Activated CD4-positive, alpha-beta T cell treated with anti-CD3 and anti-CD28 coated beads for 48 hours (primary cell): ENCODE data around the gene HMGB2.

ENCODE experiments used
- DNase-seq: peaks from one replicate; pipeline ENCODE4 v3.0.0-alpha.2; 2020

The HMGB2 gene

DNA sequence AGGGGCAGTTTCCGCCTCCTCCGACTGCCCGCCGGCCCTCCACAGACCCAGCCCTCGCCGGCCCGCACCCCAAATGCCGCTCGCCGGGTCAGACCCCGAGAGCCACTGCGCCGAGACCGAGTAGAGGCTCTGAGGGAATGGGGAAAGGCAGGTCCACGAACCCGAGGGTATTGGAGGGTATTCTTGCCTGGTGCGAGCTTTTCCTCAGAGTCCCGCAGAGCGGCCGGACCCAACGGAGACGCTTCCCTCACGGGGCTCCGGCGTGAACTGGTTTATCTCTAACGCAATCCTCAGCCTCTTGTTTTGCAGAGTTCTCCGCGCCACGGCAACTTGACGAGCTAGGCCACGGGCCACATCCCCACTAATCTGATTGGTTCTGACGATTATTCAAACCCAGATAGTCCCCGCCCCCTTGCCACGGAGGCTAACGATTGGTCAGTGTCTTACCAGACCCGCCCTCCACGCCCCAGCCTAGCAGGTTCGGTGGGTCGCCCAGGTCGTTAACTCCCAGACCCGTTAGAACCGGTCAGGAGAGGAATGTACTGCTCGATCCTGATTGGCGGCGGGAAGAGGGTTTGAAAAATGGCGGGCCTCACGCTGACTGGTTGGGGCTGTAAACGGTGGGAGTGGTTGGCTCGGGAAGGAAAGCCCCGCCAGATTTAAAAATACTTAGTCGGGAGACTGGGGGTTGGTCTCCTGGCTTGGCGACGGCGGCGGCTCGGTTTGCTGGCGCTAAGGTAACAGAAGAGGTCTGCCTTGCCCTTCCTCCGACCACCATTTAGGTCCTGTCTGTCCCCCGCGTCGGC is at the start of gene HMGB2:
Gene HMGB2 (minus strand): TSS at position 274 of the 806 bp plus-strand sequence. CDS start 709 bp downstream, outside the sequence.
- DNase-seq, result peak; percentile 100

DNA sequence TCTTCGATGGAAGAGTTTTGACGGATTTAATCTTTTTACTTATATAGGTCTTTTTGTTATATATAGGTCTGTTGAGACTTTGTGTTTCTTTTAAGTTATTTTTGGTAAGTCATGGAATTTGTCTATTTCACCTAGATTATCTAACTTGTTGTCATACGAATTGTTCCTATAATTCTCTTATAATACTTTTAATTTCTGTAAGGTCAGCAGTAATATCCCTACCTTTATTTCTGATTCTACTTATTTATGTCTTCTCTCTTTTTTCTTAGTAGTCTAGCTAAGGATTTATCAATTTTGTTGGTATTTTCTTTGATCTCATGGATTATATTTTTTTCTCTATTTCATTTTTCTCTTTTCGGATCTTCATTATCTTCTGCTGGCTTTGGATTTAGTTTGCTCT is 48.2 kb upstream of the HMGB2 start:
- DNase-seq, result no peak

DNA sequence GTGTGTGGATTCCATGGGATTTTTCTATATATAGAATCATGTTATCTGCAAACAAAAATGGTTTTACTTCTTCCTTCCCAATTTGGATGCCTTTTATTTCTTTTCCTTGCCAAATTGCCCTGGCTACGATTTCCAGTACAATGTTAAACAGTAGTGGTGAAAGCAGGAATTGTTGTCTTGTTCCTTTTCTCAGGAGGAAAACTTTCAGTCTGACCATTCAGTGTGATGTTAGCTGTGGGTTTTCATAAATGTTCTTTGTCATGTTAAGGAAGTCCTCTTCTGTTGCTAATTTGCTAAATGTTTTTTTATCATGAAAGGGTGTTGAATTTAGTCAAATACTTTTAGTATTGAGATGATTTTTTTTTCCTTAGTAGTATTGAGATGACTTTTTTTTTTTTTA is 47.5 kb upstream of the HMGB2 start:
- no peak for DNase-seq

DNA sequence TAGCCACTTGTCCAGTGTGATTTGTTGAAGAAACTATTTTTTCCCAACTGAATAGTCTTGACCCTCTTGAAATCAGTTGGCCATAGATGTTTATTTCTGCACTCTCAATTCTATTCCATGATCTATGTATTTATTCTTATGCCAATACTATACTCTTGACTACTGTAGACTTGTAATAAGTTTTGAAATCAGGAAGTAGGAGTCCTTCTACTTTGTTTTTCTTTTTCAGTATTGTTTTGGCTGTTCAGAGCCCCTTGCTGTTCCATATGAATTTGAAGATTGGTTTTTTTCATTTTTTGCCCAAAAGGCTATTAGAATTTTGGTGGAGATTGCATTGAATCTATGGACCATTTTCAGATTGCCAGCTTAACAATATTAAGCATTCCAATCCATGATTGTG is 46.8 kb upstream of the HMGB2 start:
- DNase-seq, result no peak

DNA sequence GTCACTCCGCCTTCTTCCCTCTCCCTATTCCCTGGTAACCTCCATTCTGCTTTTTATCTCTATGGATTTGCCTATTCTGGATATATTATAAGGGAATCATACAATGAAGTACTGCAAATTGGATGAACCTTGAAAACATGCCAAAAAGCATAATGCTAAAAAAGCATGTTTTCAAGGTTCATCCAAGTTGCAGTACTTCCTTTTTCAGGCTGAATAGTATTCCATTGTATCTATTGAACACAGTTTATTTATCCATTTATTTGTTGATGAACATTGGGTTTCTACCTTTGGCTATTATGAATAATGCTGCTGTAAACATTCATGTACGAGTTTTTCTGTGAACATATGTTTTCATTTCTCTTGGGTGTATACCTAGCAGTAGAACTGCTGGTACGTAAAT is 45.8 kb upstream of the HMGB2 start:
- DNase-seq, result no peak

DNA sequence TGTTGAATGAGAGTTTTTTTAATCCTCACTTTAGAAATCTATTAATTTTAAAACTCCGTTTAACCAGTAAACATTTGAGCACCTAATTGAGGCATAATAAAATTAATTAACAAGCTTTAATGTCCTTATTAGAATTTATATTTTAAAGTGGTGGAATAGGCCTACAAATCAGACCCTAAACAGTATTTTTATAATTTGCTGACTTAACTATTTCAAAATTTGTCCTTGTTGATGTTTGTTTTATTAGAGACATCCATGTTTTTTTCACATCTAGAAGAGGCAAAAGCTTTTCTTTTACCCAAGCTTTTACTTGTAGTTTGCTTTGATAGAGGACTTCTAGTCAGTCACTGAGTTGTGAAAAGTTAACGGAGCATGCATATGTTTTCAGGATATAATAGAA is 40.4 kb upstream of the HMGB2 start:
- no peak for DNase-seq

DNA sequence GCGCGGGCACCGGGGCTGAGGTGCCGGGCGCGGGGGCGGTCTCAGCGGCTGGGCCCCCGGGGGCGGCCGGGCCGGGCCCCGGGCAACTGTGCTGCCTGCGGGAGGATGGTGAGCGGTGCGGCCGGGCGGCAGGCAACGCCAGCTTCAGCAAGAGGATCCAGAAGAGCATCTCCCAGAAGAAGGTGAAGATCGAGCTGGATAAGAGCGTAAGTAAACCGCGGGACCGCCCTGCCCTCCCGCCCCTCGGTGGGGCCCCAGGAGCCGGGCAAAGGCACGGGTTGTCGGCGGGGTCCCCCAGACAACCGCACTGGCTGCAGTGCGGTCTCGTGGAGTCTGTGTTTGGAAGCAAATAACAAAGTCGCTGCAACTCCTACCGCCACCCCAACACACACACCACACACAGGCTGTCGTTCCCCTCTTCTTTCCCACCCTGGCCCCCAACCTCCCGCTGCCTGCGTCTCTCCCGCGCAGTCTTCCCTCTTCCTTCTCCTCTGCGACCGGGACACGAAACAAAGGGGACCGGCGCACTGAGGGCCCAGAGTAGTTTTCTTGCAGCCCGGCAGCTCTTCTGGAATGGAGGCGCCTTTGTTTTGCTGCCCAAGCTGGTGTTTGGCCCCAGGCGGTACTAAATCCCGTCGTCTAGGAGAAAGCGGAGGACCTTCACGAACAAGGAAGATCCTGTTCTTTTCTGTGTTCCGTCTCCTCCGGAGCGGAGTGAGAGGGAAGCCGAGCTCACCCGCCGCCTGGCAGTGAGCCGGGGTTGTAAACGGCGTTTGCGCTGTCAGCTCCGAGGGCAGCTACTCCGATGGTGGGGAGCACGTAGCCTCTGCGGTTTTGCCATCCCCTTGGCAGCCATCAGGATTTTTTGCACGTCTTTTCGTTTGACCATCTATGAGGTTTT is 37.4 kb upstream of the HMGB2 start:
- DNase-seq, result peak; percentile 54

DNA sequence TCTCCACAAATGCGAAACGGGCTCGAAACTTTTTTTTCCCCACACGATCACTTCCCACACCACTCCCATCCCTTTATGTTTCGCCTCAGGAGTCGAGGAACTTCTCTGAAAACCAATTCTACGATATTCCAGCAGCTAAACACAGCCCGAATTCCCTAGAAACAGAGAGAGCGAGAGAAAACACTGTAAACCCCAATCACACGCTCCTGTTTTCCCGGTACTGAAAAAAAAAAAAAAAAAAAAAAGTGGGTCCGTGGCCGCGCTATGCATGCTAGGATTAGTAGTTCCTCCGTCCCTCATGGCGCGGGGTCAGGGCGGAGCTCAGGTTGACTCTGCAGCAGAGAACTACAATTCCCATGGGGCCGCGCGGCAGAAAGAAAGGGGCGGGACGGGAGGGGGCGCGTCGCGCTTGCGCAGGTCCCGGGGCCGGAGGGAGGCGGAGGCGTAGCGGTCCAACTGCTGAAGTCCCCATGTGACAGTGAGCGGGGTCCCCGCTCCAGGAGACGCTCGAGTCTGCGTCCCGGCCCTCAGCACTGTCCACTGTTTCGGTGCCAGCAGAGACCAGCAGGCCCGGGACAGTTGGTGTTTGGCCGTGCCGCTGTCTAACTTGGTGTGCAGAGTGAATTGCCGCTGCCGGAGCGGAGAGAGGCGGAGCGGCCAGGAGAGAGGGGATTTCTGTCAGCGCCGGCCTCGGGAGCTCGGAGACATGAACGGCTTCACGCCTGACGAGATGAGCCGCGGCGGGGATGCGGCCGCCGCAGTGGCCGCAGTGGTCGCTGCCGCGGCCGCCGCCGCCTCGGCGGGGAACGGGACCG is 36.5 kb upstream of the HMGB2 start, which contains the start of gene SAP30:
Gene SAP30 (plus strand): TSS at position 478 of the 815 bp plus-strand sequence. CDS start 229 bp downstream, at position 707.
- DNase-seq, result peak; percentile 97

DNA sequence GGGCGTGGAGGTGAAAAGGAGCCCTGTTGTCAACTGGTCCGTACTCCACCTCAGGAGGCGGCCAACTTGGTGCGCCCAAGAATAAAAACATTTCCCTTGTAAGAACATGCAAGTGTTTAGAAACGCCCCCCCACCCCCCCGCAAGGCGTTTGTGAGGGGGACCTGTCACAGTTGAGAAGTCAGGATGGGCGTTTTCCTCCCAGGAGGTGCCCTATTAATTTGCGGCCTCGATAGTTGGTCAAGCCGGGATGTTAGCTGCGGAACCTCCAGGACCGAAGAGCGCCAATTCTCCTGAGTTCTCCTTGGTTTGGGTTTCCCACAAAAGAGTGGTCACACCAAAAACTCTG is 35.9 kb upstream of the HMGB2 start:
- peak; percentile 69 for DNase-seq

DNA sequence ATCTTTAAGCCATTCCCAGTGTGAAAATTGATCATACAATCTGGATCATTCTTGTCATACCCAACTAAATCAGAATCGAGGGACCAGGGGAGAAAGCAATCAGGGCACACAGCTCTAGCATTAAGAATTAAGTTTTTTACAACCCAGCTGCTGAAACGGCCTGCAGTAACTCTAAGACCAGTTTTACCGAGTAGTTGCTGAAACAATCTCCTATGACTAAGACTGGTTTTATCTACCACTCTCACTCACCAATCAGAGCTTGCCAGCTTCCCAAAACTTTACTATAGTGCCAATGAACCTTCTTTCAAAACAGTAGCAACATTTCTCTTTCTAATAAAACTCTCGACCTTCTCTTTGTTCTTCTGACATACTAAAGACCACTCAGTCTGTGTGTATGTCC is 33.8 kb upstream of the HMGB2 start:
- no peak for DNase-seq

DNA sequence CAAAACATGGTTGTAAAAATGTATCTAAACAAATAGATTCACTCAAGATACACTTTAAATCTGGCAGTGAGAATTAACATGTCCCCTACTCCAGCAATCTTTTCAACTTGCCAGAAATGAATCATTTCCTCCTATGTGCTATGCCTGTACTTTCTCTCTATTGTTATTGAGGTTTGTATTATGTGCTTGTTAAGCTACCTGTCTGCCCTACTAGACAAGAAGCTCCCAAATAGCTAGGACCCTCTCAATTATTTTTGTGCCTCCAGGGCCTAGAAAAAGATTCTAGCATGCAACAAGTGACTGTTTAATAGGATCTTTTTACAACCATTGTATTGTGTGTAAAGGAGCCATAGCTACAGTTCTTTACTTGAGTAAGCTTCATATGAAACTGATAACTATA is 33.1 kb upstream of the HMGB2 start:
- DNase-seq, result no peak

DNA sequence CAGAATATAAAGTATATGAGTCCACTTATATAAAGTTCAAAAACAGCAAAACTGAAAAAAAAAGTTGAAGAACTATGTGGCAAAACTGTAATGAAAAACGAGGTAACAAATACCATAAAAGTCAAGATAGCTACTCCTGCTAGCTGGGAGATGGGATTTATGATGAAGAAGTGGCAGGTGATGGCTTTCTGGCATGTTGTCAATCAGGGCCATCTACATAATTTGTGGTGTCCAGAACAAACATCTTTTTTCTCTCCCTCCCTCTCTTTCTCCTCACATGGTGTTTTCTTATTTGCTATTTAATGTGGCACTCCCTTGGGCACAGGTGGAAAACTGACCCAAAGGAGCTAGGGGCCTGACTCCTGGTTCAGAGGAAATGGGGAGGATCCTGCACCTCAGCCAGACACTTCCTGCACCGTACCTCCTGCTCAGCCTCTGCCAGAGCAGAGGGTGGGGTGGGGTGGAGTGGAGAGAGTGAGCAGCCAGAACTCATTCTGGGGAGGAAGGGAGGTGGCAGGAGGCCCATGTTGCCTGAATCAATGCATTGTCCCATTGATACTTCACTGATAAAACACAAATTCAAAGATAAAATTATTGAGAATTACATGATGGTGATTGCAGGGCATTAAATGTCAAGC is 31.3 kb upstream of the HMGB2 start:
- DNase-seq, result no peak

DNA sequence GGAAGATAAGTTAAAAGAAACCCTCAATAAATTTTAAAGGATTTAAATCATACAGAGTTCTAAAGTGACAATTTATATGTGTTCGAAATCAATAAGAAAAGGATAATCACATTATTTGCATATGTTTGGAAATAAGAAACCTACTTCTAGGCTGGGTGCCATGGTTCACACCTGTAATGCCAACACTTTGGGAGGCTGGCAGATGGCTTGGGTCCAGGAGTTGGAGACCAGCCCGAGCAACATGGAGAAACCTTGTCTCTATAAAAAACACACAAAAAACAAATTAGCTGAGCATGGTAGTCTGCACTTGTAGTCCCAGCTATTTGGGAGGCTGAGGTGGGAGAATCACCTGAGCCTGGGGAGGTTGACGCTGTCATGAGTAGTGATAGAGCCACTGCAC is 28.5 kb upstream of the HMGB2 start:
- no peak for DNase-seq

DNA sequence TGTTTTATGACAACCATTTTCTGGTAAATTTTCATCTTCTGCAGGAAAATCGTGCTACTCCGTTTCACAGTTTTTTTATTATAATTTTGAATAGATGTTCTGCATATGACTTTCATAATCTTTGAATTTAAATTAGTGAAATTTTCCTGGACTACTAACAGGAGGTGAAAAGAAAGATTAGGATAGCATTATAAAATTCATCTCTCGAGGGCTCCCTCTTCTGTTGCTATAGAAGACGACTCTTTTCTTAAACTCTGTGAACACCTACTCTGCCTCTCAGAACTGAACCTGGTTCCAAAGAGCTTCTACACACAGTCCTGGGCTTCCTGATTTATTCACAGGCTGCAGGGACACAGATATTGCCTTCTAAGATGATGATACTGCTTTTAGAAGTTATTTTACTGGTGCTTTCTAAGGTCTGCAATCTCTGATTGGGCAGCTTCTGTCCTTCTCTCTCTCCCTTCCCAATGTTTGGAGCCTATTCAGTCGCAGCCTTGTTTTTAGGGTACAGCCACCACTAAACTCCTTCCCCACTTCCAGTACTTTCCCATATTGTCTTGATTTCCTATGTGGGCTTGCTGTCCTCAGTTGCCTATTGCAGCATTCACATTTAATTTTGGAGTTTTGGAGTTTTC is 26.5 kb upstream of the HMGB2 start:
- DNase-seq, result no peak

DNA sequence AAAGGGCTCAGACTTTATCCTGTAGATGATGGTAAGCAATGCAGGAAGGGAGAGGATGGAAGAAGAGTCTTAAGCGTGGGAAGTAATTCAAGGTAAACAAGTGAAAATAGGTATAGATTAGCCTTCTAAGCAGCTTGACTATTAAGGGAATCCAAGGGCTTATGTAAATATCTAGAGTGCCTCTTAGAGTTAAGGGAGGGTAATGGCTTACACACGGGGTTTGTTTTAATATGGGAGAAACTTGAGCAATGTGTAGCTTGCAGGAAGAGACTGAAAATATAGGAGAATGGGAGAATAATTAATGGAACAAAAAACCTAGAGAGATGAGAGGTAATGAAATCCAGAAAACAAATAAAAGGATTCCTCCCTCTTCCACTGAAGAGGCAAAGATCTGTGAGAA is 23.8 kb upstream of the HMGB2 start:
- DNase-seq, result no peak

DNA sequence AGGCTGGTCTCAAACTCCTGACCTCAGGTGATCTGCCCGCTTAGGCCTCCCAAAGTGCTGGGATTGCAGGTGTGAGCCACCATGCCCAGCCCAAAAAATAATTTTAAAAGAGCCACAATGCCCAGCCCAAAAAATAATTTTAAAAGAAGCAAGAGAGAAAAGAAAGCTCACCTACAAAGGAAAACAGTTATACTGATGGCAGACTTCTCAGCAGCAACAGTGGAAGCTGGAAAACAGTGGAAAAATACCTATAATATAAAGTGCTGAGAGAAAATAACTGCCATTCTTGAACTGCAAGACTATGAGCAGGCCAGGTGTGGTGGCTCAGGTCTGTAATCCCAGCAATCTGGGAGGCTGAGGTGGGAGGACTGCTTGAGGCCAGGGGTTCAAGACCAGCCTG is 13.3 kb upstream of the HMGB2 start:
- no peak for DNase-seq

DNA sequence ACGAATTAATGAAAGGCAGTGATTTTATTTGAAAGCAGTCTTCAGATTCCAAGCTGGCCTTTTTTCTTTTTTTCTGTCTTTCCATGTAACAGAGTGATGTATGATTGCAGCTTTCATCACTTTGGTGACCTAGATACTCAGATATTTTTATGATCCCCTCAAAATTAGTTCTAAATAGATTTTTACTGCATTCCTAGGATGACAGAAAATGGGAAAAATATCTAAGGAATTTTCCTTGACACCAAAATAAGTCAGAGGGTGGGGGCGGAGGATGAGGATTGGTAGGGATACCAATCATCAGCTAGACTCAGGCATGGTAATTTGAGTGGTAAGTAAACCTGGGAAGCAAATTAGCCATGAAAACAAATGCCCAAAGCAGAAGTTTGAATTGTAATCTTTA is 11.9 kb upstream of the HMGB2 start:
- no peak for DNase-seq

DNA sequence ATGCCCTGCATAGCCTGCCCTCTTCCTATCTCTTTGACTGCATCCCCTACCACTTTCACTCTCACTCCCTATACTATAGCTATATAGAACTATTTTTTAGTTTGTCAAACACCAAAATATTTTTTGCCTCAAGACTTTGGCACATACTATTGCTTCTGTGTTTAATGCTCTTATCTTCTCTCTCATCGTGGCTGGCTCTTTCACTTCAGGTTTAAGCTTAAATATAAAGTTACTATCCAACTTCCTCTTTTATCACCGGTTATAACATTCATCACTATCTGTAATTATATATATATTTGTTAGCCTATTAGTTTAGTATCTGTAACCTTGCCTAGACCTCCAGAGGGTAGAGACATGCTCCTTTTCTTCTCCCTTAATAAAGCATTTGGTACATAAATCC is 11.5 kb upstream of the HMGB2 start:
- no peak for DNase-seq

DNA sequence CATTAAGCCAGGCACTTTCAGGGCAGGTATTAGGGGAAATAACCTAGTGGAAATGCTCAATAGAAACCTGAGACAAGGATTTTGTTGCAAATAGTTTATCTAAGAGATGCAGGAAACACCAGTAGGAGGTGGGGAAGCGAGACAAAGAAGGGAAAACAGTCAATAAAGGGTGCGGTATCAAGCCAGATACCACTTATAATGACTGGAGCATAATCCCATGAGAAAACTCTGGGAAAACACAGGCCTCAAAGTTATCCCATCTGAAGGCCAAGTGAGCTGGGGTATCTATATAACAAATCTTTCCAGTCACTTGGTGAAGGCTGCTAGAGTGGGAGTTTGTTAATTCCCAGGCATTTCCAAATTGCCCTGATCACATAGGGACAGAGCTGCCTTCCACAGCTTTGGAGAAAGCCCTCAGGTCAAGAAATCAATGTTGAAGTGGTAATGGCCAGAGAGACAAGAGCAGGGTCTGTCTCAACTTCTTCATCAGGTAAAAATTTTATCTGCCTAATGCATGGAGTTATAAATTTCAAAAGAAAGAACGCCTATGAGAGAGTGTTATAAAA is 9.8 kb upstream of the HMGB2 start:
- no peak for DNase-seq

DNA sequence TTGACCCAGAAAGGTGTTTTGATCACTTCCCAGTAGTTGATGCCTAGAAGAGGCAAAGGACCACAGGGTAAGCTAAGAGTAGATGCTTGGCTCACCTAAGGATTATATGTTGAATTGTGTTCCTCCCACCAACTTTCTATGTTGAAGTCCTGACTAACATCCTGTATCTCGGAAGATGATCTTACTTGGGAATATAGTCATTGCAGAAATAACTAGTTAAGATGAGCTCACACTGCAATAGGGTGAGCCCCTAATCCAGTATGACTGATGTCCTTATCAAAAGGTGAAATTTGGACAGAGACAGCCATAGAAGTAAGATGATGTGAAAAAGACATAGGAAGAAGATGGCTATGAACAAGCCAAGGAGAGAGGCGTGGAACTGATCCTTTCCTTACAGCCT is 3.3 kb upstream of the HMGB2 start:
- DNase-seq, result no peak

DNA sequence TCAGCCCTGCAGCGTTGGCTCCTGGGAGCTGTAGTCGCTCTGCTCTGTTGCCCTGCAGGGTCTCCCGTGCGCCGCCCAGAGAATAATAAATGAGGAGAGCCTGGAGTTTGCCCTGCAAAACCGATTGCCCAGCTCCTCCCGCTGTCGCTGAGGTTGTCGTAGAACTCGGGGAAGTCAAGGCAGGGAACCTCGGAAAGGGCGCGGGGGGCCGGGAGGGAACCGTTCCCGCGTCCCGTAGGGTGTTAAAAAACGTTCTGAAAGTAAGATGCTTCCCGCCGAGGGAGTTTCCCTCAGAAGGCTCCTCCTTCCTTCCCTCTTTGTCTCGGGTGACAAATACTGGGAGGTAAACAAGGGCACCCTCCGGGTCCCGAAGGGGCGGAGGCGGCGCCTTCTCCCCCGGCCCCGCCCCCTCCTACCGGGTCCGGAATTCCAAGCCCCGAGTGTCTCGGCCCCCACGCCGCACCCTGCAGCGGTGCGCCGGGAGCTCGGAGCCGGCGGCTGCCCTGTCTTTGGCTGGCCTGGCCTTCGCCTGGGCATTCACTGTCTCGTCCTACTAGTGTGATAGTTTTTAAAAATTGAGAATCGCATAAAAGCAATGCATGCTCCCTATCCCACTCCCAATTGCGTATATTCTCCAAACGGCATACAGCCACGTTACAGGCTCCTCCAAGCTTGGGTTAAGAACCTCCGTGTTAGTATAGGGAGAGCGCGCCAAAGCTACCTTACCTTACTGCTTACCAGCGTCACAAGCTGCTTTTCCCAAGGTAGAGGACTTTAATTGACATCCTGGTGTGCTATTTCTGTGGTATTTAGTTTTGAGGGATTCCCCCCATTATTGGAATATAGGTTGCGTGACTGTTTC is 964 bp upstream of the HMGB2 start:
- peak; percentile 62 for DNase-seq
